Measurements from ENCODE around the gene ARHGAP4.

DNA sequence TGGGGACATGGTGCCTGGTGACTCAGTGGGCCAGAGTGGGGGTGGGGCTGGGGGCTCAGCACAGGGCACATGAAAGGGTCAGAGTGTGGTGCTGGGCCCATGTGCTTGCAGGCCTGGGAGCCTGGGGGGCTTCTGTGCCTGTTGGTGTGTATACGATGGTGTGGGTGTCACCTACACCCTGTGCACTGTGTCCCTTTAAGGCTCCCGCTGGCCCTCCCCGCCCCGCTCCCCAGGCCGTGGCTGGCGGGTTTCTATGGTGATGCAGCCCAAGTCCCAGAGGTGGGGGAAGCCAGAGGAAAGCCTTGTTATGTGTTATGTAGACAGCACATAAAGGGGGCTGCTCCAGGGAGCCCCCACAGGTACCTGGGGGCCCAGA is 45.6 kb downstream of the ARHGAP4 start:
- TF ChIP-seq, protein P1, sequence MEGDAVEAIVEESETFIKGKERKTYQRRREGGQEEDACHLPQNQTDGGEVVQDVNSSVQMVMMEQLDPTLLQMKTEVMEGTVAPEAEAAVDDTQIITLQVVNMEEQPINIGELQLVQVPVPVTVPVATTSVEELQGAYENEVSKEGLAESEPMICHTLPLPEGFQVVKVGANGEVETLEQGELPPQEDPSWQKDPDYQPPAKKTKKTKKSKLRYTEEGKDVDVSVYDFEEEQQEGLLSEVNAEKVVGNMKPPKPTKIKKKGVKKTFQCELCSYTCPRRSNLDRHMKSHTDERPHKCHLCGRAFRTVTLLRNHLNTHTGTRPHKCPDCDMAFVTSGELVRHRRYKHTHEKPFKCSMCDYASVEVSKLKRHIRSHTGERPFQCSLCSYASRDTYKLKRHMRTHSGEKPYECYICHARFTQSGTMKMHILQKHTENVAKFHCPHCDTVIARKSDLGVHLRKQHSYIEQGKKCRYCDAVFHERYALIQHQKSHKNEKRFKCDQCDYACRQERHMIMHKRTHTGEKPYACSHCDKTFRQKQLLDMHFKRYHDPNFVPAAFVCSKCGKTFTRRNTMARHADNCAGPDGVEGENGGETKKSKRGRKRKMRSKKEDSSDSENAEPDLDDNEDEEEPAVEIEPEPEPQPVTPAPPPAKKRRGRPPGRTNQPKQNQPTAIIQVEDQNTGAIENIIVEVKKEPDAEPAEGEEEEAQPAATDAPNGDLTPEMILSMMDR (conservative IDR thresholded peaks at IDR 0.05), result no peak
- TF ChIP-seq EZH2 (IDR thresholded peaks at IDR 0.05; ENCODE audit: low read depth), result no peak
